Prostate gland (tissue), 2 donors: ENCODE measurements around the gene MSL1. TPM values are rescaled to one million over a fixed set of nuclear protein-coding genes. Genes with fewer than 3 reads are reported as not detected.

Experiments used
- DNase-seq: peaks from one replicate; pipeline ENCODE4 v3.0.0-alpha.2; 2019; ENCODE audit warnings: low spot score
- H3K27ac ChIP-seq, 2 donors: fragments of 200-600 bp; sonication (generic); 2 replicates each; pipeline ENCODE4 v1.5.1; 2017 to 2019
- H3K27me3 ChIP-seq: fragments of 200-600 bp; sonication (generic); replicated peaks from 2 replicates; pipeline ENCODE4 v1.5.1; 2019; ENCODE audit not compliant: insufficient read depth
- H3K36me3 ChIP-seq, 2 donors: fragments of 200-600 bp; sonication (generic); 1 replicate in 1 of 2; 2 replicates in 1 of 2; pipeline versions ENCODE4 v1.5.1 to v1.8.1; 2017 to 2019
- H3K4me1 ChIP-seq: fragments of 200-600 bp; sonication (generic); replicated peaks from 2 replicates; pipeline ENCODE4 v1.5.1; 2019
- H3K4me3 ChIP-seq, 2 donors: fragments of 200-600 bp; sonication (generic); 2 replicates each; pipeline ENCODE4 v1.5.1; 2017 to 2019
- H3K9me3 ChIP-seq: fragments of 200-600 bp; sonication (generic); 2 replicates; pipeline ENCODE4 v1.5.1; 2017
- CTCF ChIP-seq, 4 experiments: fragments of 200-600 bp in 2 of 4; fragments of 450-650 bp in 2 of 4; sonication (generic) in 2 of 4; IDR thresholded peaks; 1 replicate in 3 of 4; 2 replicates in 1 of 4; pipeline ENCODE4 v1.5.1; 2016 to 2019; ENCODE audit warnings: antibody characterized with exemption in 4 of 4, mild to moderate bottlenecking in 2 of 4, moderate library complexity in 2 of 4
- POLR2A ChIP-seq: fragments of 450-650 bp; IDR thresholded peaks from one replicate; pipeline ENCODE4 v1.6.1; 2016; ENCODE audit warnings: antibody characterized with exemption, mild to moderate bottlenecking
- POLR2AphosphoS5 ChIP-seq: sonication (generic); formaldehyde crosslinking; IDR thresholded peaks from one replicate; pipeline ENCODE4 v1.6.1; 2017; ENCODE audit warnings: antibody characterized with exemption
- WGBS: methylation state at CpG from one replicate; pipeline ENCODE4 v1.1.5; 2018; 5-methylcytosine and 5-hydroxymethylcytosine counted together
- intact Hi-C: fragments of 100-400 bp; cut with DNase I; formaldehyde crosslinking; loops from one replicate; pipeline ENCODE4 v1.14.2; 2022
- total RNA-seq, 2 donors: library from RNA; depleted of rRNA; stranded (reverse); fragments of >200 nt; gene quantifications; one replicate each; pipeline ENCODE4 v1.1.0, GENCODE V29; 2016

Gene MSL1
- total RNA-seq, 2 donors from 2014 or later: 77.0 to 112 TPM

DNA sequence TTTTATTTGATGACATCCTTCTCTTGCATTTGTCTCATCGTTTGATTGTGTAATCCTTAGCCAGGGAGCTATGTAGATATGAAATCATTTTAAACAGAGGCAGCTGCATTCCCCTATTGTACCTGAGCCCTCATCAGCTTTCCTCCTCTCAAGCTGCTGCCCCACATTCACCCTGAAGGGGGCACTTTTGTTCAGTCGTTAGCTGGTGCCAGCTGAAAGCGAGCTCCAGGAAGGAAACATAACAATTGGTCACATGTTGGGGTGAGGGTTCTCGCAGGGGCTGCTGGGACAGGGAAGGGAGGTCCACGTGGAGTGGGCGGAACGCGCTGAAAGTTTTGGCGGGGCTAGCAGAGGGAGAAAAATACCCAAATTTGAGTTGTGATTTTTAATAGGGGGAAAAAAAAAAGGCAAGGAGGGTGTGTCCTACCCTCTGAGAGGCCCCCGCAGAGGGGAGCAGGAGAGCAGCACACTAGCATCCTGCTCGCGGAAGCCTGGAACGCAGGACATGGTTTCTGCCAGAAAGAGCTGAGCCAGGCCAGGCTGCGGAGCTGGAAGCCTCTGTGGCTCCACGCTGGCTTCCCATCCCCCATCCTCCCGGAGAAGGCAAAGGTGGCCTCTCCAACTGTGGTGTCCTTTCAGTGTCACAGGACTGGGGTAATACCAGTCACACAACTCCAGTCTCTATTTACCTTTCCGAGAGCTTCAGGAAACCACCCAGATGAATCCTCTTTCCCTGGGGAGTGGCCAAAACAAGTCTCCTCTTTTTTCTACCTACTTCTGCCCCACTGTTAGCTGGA is 8.5 kb upstream of the MSL1 start:
- DNase-seq: peak; percentile 95
- H3K4me3 ChIP-seq: peak overlapping the region; percentile 19 to 36
- H3K27me3 ChIP-seq: no peaks in the 10 kb centered on the region
- peaks cover 36% of the 10 kb centered on the region for H3K4me1 ChIP-seq
- under 1% methylated on average over 17 of the region's 17 CpGs for WGBS
- TF ChIP-seq POLR2A (peak; percentile 22), CTCF (IDR thresholded peaks at IDR 0.05) (peak; percentile 90 to 100 (median 95)), POLR2AphosphoS5 (peak; percentile 99)
- peak overlapping the region; percentile 88 to 97 for H3K27ac ChIP-seq
- no peaks in the 10 kb centered on the region for H3K9me3 ChIP-seq
- intact Hi-C loops: loop anchor here (2.0 to 5.0 kb wide), 2 partner anchors 51 to 55 kb away; partner anchors contain the start of gene THRA
- no peaks in the 10 kb centered on the region for H3K36me3 ChIP-seq

- intact Hi-C loops: loop anchor here (2.0 to 5.0 kb wide), 2 partner anchors 52 to 55 kb away; partner anchors contain the start of gene THRA
- Histone ChIP-seq H3K4me1 (peaks cover 31% of the 10 kb centered on the region), H3K9me3 (no peaks in the 10 kb centered on the region)
Observed at GRCh38 chr17:40113907-40114245, 7.9 kb upstream of the MSL1 start.

DNA sequence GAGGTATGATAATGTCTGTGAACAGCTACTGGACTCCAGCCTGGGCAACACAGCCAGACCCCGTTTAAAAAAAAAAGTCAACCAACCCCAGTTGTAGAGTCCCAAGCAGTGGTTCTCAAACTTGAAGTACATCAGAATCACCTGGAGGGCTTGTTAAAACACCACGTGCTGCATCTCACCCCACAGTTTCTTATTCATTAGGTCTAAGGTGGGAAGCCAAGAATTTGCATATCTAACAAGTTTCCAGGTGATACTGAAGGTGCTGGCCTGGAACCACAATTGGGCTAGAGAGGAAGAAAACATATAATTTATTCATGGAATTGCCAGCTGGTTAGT is 6.7 kb upstream of the MSL1 start:
- DNase-seq: no peak
- no peak overlapping the region for H3K4me3 ChIP-seq
- H3K9me3 ChIP-seq: no peaks in the 10 kb centered on the region
- TF ChIP-seq POLR2A: no peak
- no peak for TF ChIP-seq POLR2AphosphoS5
- TF ChIP-seq CTCF (IDR thresholded peaks at IDR 0.05): no peak
- H3K27ac ChIP-seq: peak overlapping the region; percentile 88 to 97
- H3K4me1 ChIP-seq: peaks cover 28% of the 10 kb centered on the region
- no peaks in the 10 kb centered on the region for H3K36me3 ChIP-seq
- no peaks in the 10 kb centered on the region for H3K27me3 ChIP-seq
- 44% methylated on average over 2 of the region's 2 CpGs for WGBS
- intact Hi-C loops: no loop called here

More at GRCh38 chr17:40113907-40114245, 7.9 kb upstream of the MSL1 start:
- no peak for TF ChIP-seq POLR2A
- TF ChIP-seq CTCF (IDR thresholded peaks at IDR 0.05): no peak
- TF ChIP-seq POLR2AphosphoS5: no peak
- Histone ChIP-seq H3K4me3 (peak overlapping the region in 1 of 2 donors; percentile 36), H3K27me3 (no peaks in the 10 kb centered on the region), H3K27ac (peak overlapping the region; percentile 88 to 97), H3K36me3 (no peaks in the 10 kb centered on the region)
- DNase-seq: no peak
- WGBS: 16% methylated on average over 5 of the region's 5 CpGs

DNA sequence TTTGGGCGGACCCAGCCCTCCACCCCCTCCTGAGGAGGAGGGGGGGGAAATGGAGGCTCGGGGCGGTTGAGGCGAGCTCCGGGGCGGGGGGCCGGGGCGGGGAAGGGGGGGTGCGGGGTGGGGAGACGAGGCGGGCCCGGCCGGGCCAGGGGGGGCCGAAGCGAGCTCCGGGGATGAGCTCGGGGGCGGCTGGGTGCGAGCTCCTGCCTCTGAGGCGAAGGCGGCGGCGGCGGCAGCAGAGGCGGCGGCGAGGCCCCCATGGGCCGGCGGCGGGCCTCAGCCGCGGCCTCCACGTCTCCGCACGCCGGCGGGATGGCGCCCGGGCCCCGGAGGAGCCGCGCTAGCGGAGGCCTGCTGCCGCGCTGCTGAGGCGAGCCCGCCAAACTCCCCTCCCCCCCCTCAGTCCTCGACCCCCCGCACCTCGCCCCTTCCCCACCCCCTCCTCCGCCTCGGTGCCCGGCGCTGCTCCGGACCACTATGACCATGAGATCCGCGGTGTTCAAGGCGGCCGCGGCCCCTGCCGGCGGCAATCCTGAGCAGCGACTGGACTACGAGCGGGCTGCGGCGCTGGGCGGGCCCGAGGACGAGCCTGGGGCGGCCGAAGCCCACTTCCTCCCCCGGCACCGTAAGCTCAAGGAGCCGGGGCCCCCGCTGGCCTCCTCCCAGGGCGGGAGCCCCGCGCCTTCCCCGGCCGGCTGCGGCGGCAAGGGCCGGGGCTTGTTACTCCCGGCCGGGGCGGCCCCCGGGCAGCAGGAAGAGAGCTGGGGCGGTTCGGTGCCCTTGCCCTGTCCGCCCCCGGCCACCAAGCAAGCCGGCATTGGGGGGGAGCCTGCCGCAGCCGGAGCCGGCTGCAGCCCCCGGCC is 596 bp downstream of the MSL1 start:
- peak; percentile 66 for DNase-seq
- intact Hi-C loops: loop anchor here (5.0 kb wide), 1 partner anchor 220 kb away; no protein-coding TSS in a partner anchor
- WGBS: 2% methylated on average over 38 of the region's 97 CpGs

More for the DNA sequence above, 596 bp downstream of the MSL1 start:
- H3K4me3 ChIP-seq: peak overlapping the region; percentile 100
- no peaks in the 10 kb centered on the region for H3K36me3 ChIP-seq
- TF ChIP-seq POLR2A: no peak
- TF ChIP-seq CTCF (IDR thresholded peaks at IDR 0.05): peak in 1 of 4 experiments; percentile 2
- TF ChIP-seq POLR2AphosphoS5: no peak
- H3K27me3 ChIP-seq: no peaks in the 10 kb centered on the region
- no peaks in the 10 kb centered on the region for H3K9me3 ChIP-seq
- no peaks in the 10 kb centered on the region for H3K4me1 ChIP-seq
- peak overlapping the region; percentile 100 for H3K27ac ChIP-seq
